GM12872 (cell line): ENCODE measurements around the gene CEP192.

Source experiments
- TF ChIP-seq, protein P1 (sequence below): IDR thresholded peaks from 3 replicates; pipeline ENCODE4 v1.5.1; 2011; ENCODE audit warnings: low read depth, mild to moderate bottlenecking, low read length, moderate library complexity; ENCODE audit not compliant: insufficient read depth

Gene CEP192

DNA sequence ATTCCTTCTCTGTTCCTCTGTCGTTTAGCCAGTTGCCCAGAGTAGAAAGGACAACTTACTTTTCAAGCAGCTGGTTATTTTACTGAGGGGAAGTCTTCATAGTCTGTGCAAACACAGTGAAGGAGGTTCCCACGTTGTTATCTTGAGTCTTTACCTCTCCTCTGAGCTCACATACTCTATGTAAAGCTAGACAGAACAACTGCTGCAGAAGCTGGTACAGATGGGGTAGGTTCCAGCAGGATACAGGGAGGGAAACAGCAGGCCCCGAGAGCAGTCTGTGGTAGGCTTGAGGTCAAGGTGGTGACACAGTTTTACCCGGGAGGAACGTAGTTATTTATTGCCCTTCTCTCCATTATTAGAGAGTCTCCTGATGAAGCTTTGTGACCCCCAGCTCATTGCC is 134.0 kb downstream of the CEP192 start:
- TF ChIP-seq, protein P1, sequence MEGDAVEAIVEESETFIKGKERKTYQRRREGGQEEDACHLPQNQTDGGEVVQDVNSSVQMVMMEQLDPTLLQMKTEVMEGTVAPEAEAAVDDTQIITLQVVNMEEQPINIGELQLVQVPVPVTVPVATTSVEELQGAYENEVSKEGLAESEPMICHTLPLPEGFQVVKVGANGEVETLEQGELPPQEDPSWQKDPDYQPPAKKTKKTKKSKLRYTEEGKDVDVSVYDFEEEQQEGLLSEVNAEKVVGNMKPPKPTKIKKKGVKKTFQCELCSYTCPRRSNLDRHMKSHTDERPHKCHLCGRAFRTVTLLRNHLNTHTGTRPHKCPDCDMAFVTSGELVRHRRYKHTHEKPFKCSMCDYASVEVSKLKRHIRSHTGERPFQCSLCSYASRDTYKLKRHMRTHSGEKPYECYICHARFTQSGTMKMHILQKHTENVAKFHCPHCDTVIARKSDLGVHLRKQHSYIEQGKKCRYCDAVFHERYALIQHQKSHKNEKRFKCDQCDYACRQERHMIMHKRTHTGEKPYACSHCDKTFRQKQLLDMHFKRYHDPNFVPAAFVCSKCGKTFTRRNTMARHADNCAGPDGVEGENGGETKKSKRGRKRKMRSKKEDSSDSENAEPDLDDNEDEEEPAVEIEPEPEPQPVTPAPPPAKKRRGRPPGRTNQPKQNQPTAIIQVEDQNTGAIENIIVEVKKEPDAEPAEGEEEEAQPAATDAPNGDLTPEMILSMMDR = no peak

DNA sequence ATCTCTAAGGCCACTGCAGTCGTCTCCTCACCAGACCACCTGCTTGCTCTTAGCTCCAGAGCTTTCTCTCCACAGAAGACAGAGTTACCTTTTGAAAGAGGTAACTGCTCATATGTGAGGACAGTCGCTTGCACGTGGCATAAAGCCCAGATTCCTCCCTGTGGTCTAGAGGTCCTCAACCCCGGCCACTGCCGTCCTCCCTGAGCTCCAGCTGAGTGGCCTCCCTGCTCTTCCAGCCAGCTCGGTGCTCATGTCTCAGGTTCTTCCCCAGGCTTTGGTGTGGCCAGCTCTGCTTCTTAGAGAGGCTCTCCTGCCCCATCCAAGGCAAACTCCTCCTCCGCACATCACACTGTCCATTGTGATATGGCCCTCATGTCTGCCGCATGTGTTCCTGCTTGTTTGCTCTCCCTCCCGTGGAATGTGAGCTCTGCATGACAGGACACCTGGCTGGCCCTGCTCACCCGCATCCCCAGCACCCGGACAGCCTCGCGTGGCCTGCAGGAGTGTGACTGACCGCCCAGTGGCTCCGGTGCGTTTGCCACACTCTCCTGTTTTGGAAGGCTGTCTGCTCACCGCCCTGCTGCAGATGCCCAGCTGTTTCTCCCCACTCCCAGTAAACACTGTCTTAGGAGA is 135.9 kb downstream of the CEP192 start:
- TF ChIP-seq, protein P1 = no peak

DNA sequence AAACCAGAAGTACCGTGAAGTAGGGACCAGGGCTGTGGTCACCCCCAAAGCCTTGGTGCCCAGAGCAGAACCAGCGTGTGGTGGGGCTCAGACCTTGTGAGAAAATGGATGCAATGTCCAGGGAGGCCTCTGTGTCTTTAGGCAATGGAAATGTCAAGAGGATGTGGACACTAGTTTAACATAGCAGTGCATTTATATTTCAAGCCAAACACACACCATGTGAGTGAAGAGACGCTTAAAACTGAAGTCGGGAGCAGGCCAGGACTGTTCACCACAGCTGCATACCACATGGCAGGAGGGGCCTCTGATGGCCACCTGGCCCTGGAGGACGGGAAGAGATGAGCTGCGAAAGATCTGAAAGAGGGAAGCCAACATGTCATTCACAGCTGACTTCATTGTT is 140.1 kb downstream of the CEP192 start:
- TF ChIP-seq, protein P1 = no peak

DNA sequence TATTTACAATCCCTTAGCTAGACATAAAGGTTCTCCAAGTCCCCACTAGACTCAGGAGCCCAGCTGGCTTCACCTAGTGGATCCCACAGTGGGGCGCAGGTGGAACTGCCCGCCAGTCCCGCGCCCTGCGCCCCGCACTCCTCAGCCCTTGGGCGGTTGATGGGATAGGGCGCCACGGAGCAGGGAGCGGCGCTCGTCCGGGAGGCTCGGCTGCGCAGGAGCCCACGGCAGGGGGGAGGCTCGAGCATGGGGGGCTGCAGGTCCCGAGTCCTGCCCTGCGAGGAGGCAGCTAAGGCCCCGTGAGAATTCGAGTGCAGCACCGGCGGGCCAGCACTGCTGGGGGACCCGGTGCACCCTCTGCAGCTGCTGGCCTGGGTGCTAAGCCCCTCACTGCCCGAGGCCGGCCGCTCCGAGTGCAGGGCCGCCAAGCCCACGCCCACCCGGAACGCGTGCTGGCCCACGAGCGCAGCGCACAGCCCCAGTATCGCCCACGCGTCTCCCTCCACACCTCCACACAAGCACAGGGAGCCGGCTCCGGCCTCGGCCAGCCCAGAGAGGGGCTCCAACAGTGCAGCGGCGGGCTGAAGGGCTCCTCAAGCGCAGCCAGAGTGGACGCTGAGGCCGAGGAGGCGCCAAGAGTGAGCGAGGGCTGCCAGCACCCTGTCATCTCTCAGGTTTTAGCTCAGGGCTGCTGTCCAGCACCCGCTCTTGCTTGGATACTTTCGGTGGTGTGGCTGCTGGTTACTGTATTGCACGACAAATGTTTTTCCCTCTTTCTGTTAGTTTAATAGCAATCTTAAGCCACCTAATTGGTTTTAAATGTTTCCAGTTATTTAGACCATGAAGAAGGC is 143.6 kb downstream of the CEP192 start:
- TF ChIP-seq, protein P1 = no peak

DNA sequence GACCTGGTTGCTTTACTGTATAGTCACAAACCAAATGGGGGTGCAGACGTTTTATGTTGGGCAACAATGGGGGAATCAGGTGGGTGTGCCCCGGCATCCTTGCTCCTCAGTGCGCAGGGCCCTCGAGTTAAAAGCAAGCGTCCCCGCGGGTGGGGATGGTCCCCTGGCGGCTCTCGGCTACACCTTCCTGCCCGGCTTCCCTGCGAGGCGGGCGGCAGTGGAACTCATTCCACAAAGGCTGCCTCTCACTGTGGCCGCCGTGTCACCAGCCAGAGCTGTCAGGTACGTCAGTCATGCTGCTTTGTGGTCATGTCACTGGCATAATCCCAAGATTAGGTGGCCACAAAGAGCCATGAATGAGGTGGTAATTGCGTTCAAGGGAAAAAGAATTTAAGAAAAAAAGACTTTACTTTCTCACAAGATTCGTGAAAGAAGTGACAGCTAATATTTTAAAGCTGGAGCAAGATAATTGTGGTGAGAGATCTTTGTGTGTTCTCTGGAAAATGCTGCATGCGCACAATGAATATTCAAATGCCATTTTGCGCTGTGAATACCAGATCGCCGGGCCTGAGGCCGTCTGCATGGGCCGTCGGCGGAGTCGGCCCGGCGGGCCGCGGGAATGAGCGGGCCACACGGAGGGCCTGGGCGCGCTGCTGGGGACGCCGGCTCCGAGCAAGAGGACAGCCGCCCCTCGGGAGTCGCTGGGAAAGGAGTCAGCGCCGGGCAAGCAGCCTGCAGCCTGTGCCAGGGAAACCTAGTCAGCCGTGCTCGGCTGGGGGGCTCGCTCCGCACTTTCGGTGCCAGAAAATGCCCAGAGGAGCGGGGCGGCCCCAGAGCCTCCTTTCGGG is 145.1 kb downstream of the CEP192 start:
- TF ChIP-seq, protein P1 = no peak

DNA sequence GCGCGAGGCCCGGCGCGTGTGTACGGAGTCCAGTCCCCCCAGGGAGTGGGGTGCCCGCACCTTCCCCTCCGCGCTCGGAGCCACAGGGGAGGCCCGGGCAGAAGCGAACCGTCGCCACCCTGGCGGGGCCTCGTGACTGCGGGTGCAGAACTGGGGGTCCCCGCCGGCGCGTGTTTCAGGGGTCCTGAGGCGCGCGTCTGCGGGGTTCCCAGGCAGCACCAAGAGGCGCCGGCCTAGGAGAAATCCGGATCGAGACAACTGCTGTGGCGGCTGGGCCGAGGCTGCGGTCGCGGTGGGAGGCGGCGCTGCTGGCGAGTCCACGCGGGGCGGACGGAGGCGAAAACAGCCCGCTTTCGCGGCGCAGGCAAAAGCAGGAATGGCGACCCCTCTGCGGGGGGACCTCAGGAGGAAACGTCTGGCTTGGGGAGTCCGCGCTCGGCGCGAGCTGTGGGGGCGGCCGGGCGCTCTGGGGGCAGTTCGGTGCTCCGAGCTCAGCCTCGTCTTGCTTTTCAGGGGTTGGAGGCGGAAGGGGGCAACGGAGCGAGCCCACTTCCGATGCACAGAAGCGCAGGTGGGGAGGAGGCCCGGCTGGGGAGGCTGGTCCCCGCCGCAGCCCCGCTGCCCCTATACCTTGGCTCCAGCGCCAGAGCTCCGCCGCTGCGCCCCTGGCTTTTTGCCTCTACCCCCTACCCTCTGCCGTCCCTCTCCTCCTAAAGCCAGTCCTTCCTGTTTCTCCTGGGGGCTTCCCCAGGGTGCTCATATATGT is 145.9 kb downstream of the CEP192 start:
- TF ChIP-seq, protein P1 = no peak
